ENCODE measurements around the gene SNRNP200. TPM values are rescaled to one million over a fixed set of nuclear protein-coding genes. Genes with fewer than 3 reads are reported as not detected.

SNRNP200 gene
- total RNA-seq, 1 donor from 2014 or later: 97.3 TPM

- Mint-ChIP-seq H3K4me1 (ENCODE audit: low read depth, unreplicated experiment) (peaks cover 38% of the 10 kb centered on the region), H3K27me3 (ENCODE audit: low read depth, unreplicated experiment) (no peaks in the 10 kb centered on the region), H3K4me3 (ENCODE audit: unreplicated experiment) (peak overlapping the region; percentile 67), H3K9me3 (ENCODE audit: unreplicated experiment) (no peaks in the 10 kb centered on the region), H3K36me3 (ENCODE audit: low read depth, unreplicated experiment) (peaks cover 2% of the 10 kb centered on the region), H3K27ac (ENCODE audit: unreplicated experiment) (peak overlapping the region; percentile 81)
- FAIRE-seq: no peak
- Histone ChIP-seq H2AFZ (ENCODE audit: low read depth, low read length) (no peak overlapping the region), H3K27ac (ENCODE audit: low read depth, low read length) (peak overlapping the region; percentile 48), H3K36me3 (ENCODE audit: insufficient read depth, low read length) (peaks cover 4% of the 10 kb centered on the region), H3K79me2 (ENCODE audit: insufficient read depth, low read length) (peaks cover 82% of the 10 kb centered on the region), H3K9ac (ENCODE audit: low read length) (peak overlapping the region; percentile 43), H3K4me3 (ENCODE audit: insufficient read depth, low read depth, low read length) (peak overlapping the region; percentile 5), H3K4me2 (ENCODE audit: low read length) (peak overlapping the region; percentile 76), H3K9me3 (ENCODE audit: insufficient read depth, low read depth, low read length) (no peaks in the 10 kb centered on the region), H3K27me3 (ENCODE audit: insufficient read depth, low read length) (no peaks in the 10 kb centered on the region), H4K20me1 (ENCODE audit: insufficient read depth, low read length) (peaks cover 73% of the 10 kb centered on the region), H3K4me1 (ENCODE audit: insufficient read depth, low read length) (peaks cover 29% of the 10 kb centered on the region)
- peak; percentile 81 for DNase-seq (ENCODE audit: low read depth)
- TF ChIP-seq EZH2 (IDR thresholded peaks at IDR 0.05; ENCODE audit: insufficient read depth, low read length) (no peak), CTCF (IDR thresholded peaks at IDR 0.05; ENCODE audit: insufficient read depth, low read depth, low read length) (peak; percentile 17)
Measured at GRCh38 chr2:96260387-96261260, 44.7 kb downstream of the SNRNP200 start.

GRCh38 chr2:96259497-96259921 is 45.8 kb downstream of the SNRNP200 start:
- Mint-ChIP-seq H3K27ac (ENCODE audit: unreplicated experiment) (peak overlapping the region; percentile 72), H3K36me3 (ENCODE audit: low read depth, unreplicated experiment) (peaks cover 2% of the 10 kb centered on the region), H3K4me3 (ENCODE audit: unreplicated experiment) (peak overlapping the region; percentile 54), H3K4me1 (ENCODE audit: low read depth, unreplicated experiment) (peaks cover 36% of the 10 kb centered on the region), H3K9me3 (ENCODE audit: unreplicated experiment) (no peaks in the 10 kb centered on the region), H3K27me3 (ENCODE audit: low read depth, unreplicated experiment) (no peaks in the 10 kb centered on the region)
- H3K9me3 ChIP-seq (ENCODE audit: insufficient read depth, low read depth, low read length): no peaks in the 10 kb centered on the region
- no peak overlapping the region for H2AFZ ChIP-seq (ENCODE audit: low read depth, low read length)
- H3K4me3 ChIP-seq (ENCODE audit: insufficient read depth, low read depth, low read length): no peak overlapping the region
- peak overlapping the region; percentile 76 for H3K4me2 ChIP-seq (ENCODE audit: low read length)
- TF ChIP-seq CTCF (IDR thresholded peaks at IDR 0.05; ENCODE audit: insufficient read depth, low read depth, low read length) (no peak), EZH2 (IDR thresholded peaks at IDR 0.05; ENCODE audit: insufficient read depth, low read length) (no peak)
- FAIRE-seq: no peak
- peaks cover 4% of the 10 kb centered on the region for H3K36me3 ChIP-seq (ENCODE audit: insufficient read depth, low read length)
- H3K27ac ChIP-seq (ENCODE audit: low read depth, low read length): no peak overlapping the region
- H3K9ac ChIP-seq (ENCODE audit: low read length): no peak overlapping the region
- H3K4me1 ChIP-seq (ENCODE audit: insufficient read depth, low read length): peaks cover 24% of the 10 kb centered on the region
- no peak for DNase-seq (ENCODE audit: low read depth)
- H4K20me1 ChIP-seq (ENCODE audit: insufficient read depth, low read length): peaks cover 65% of the 10 kb centered on the region
- no peaks in the 10 kb centered on the region for H3K27me3 ChIP-seq (ENCODE audit: insufficient read depth, low read length)
- peaks cover 71% of the 10 kb centered on the region for H3K79me2 ChIP-seq (ENCODE audit: insufficient read depth, low read length)

All from astrocyte (in vitro differentiated cells and primary cell).